GM19025 (cell line): ENCODE results near the gene PRKG1.

Source experiments
- ATAC-seq: cut with Tn5 transposase; IDR thresholded peaks from one replicate; pipeline ENCODE4 v1.9.1; 2021; ENCODE audit warnings: mild to moderate bottlenecking, low read depth, moderate library complexity; ENCODE audit not compliant: unreplicated experiment

Gene PRKG1

DNA sequence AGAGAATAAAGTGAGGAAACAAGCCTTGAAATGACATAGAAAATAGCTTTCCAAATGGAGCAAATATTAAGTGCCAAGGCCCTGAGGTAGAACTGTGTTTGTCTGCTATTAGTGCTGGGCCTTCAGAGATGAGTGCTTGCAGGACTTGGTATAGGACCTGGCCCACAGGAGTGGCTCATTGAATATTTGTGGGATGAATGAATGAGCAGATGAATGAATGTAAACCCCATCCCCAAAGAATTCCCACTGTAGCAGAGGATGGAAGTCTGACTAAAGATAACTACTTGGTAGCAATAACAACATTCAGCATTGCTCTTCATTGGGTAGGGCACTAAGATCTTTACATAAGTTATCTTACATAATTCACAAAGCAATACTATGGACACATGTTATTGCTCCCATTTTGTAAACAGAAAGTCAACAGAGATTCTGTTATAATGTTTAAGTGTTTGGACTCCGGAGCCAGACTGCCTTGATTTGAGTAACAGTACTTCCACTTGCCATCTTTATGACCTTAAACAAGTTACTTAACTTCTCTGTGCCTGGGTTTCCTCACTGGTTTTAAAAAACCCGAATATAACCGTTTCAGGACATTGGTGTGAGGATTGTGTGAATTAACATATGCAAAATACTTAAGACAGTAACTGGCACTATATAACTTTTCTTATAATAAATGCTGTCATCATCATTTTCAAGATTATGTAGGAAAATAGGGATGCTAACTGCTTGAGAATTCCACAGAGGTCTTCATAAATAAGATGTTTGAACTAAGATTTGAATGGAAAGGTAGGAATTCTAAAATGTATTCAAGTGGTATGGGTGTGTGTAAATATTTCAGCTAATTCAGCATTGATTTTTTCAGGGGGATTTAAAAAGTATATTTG is 141.9 kb downstream of the PRKG1 start:
- no peak for ATAC-seq

DNA sequence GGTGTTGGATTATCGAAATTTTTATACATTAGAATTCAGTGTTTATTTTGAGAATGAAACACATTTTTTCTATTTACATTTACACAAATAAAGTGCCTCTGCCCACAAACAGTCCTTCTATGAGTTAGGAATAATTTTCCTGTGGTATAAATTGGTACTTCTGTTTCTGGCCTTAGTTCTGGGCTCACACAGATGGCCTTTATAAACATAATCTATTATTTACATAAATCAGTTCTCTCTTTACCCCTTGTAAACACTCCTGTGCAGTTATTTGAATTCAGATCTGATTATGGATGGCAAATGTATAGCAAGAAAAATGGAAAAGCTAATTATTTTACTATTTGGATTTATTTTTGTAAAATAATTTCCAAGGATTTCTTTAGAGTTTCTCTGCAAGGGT is 143.2 kb downstream of the PRKG1 start:
- ATAC-seq = no peak

DNA sequence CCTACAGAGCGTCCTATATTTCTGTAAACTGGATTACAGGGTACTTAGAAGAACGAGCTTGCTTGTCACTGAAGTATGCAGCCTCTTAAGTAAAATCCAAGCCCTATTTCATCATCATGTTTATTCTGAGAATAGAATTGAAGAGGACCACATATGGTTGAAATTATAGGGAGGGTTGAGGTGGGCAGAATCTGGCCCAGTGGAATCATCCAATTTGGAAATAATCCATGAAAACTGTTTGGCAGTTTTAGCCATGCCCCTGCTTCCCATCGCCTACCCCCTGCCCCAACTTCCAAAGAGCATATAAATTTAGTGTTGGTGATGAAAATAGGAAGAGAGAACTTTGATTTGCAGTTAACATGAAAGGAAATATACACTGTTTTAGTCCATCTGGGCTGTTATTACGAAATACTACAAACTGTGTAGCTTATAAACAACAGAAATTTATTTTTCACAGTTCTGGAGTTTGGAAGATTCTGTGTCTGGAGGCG is 150.4 kb downstream of the PRKG1 start:
- ATAC-seq = no peak

GRCh38 chr10:51227897-51228713 is 153.8 kb downstream of the PRKG1 start:
- no peak for ATAC-seq

- ATAC-seq = no peak
Measured at GRCh38 chr10:51228714-51229100, 154.4 kb downstream of the PRKG1 start.

DNA sequence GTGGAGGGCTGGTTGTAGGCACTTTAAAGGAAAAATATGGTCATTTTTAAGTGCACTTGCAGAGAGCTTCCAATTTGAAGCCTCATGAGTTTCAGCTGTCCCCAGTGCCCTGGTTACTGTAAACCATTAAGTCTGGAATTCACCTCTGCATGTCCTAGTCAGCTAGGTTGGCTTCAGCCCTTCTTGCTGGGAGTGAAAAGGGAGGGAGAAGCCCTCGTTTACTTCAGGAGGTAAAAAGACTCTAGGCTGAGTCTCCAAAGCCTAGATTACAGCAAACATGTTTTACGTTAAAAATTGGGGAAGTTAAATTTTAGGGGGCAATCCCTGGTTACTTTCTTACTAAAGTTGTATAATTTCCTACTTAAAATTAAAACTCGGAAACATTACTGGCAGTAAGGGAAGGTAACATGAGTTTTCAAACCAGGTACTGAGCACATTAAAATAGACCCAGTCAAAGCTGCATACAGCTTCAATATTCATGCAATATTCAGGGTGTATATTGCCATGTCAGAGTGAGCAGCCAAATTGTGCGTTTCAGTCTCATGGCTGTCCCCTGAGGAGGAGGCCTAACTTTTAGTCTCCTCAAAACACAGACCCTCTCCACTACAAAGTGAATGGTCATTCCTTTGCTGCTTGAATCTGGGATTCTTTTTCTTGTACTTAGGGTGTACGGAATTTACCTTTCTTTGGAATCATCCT is 156.7 kb downstream of the PRKG1 start:
- no peak for ATAC-seq

- no peak for ATAC-seq
Measured at GRCh38 chr10:51231754-51232153, 157.5 kb downstream of the PRKG1 start.

DNA sequence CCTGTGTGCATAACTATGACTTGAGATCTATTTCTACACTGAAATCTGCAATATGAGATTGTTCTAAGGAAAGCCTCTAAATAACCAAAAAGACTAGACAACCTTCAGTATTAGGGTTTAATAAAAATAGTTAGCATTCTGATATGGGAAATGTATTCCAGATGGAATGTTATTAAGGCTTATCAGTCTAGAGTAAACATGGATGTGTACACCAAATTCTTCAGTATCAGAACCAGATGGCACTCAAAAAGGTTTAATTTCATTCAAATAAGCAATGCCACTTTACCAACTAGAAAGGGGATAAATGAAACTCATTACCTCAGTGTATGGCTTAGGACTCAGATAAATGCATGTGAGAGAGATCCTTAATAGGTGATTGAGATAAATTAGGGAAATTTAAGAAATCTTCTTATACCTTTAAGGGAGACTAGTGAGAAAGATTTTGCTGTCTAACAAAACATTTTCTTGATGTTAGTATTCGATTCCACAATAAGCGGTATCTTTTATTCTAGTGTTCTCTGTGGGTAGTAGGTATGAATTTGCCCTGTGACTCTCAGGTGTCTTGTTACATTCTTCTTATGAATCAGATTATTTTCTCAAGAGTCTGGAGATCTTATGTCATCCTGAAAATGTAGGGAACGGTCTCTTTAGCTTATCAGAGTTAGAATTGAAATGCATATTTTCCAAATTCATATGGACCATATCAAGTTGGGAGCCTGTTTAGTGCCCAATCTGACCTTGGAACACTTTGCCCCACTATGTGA is 159.2 kb downstream of the PRKG1 start:
- ATAC-seq = no peak

GRCh38 chr10:51235865-51236264 is 161.6 kb downstream of the PRKG1 start:
- ATAC-seq = no peak

GRCh38 chr10:51239006-51239405 is 164.7 kb downstream of the PRKG1 start:
- no peak for ATAC-seq

DNA sequence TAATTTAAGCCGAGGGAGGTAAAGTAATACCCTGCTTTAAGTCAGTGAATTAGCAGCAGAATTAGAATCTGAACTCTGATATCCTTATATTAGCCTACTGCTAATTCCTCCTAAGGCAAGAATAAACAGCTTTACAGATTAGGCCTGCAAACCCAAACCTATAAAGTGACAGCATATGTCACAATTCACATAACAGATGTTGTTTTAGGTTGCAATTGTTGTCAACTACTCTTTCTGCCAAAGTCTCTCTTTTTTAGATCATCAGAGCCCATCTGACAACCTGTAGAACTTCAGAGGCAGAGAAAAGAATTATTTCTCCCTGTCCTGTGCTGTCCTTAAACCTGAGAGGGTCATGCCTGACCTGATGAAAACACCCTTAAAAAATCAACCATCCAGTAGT is 167.2 kb downstream of the PRKG1 start:
- ATAC-seq = no peak

GRCh38 chr10:51242393-51242792 is 168.1 kb downstream of the PRKG1 start:
- no peak for ATAC-seq

DNA sequence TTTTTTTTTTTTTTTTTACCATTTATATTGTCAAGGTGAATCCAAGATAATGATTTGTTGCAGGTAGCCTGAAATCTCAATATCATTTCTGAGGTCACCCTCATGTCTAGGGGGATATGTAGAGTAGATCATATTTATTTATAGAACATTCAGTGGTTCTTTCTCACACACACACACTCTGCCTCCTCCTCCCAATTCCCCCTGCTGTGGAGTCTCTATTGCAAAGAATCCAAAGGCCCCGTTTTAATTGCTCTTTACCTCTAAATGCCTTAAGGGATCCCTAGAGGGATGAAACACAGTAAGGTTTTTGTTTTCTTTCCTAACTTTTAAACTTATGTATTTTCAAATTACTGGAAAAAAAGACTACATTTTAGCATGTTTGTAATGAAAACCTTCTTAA is 170.0 kb downstream of the PRKG1 start:
- ATAC-seq = no peak

DNA sequence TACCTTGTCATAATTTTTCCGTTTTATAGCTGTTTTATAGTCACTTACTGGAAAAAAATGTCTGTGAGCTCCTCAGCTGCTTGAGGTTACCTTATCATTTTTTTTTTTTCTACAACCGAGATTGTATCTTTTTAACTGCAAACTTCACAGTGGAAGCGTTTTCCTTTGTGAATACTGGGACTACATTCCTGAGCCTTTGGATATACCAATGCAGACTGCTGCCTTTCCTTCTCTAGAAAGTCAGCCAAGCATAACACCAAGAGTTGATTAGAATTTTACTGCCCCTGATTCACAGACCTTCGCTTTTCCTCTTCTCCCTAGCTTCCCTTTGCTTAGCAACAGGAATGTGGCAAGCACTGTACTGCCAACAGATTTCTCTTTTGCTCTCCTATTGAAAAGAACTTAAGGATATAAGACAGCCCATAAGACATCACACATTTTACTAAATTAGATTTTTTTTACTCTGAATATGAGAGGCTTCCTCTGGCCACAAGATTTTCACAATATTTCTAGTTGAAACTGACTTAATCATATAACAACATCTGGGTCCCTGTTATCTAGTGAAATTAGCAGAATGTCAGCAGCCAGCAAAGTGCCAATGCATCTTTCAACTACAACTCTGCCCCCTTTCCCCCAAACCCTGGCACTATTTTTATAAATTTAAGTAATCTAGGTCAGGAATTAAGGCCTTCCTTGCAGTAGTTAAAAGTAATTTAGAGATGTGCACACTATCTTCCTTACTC is 170.6 kb downstream of the PRKG1 start:
- ATAC-seq = no peak

DNA sequence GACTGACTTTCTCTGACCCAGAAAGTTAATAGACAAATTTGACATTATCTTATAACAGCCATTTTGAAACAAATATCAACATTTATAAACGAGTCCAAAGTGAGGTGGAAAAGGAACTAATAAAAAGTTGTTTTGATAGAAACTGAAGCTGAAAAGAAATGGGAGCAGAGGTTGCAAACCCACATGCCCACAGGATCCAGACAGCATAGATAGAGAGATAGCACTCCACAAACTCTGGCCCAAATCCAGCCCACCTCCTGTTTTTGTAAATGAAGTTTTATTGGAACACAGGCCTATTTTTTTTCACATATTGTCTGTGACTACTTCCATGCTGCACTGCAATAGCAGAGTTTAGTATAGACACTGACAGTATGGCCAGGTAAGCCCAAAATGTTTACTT is 171.9 kb downstream of the PRKG1 start:
- ATAC-seq = no peak

- ATAC-seq = no peak
Measured at GRCh38 chr10:51250278-51250920, 176.1 kb downstream of the PRKG1 start.

DNA sequence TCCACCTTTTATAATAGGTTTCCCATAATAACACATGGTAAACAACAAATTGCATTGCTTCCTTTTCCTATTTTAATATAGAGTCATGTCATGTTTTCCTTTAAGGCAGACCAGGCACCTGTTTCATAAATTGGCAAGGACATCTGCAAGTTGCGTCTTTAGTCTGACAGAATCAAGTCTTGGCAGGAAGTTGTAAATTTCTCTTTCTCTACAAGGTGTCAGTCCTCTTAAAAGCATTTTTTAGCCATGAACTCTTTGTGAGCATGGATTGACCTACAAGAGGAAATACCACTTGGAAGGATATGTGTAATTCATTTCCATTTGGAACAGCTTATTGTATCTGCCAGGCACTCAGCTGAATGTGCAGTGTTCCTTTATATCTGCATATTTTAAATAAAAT is 176.8 kb downstream of the PRKG1 start:
- ATAC-seq = no peak

DNA sequence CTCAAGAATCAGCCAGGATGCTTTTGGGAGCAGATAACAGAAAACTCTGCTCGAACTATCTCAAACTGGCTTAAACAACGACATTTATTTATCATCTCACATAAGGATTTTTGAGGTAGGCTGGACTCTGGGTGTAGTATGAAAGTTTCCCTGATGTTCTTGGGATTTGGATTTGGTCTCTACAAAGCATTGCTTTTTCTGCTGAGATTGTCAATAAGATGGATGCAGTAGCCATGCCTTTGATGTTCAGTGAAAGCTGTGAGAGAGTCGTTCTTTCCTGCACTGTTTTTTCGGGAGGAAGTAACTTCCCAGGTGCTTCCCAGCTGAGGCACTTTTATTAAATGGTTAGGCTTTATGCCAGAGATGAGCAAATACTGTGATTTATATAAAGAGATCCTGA is 181.1 kb downstream of the PRKG1 start:
- ATAC-seq = no peak
